WTC11 (cell line): Measurements from ENCODE around the gene PLEKHG5.

Experiments used
- ATF1 ChIP-seq: sonication (generic); formaldehyde crosslinking; IDR thresholded peaks from 2 replicates; pipeline ENCODE4 v1.8.1; 2023; ENCODE audit warnings: mild to moderate bottlenecking, moderate library complexity, missing genetic modification reagents
- CREB1 ChIP-seq: sonication (generic); formaldehyde crosslinking; IDR thresholded peaks from 2 replicates; pipeline ENCODE4 v1.8.0; 2023; ENCODE audit warnings: mild to moderate bottlenecking, missing genetic modification reagents
- NR1H2 ChIP-seq: sonication (generic); formaldehyde crosslinking; IDR thresholded peaks from 2 replicates; pipeline ENCODE4 v1.9.0; 2021; ENCODE audit warnings: mild to moderate bottlenecking, moderate library complexity, missing genetic modification reagents
- NR2C2 ChIP-seq: sonication (generic); formaldehyde crosslinking; IDR thresholded peaks from 2 replicates; pipeline ENCODE4 v1.8.0; 2022; ENCODE audit warnings: mild to moderate bottlenecking, missing genetic modification reagents
- NR3C1 ChIP-seq: sonication (generic); formaldehyde crosslinking; conservative IDR thresholded peaks from 2 replicates; pipeline ENCODE4 v1.8.1; 2023; ENCODE audit warnings: low read depth, mild to moderate bottlenecking, missing genetic modification reagents
- TCF7 ChIP-seq: sonication (generic); formaldehyde crosslinking; IDR thresholded peaks from 2 replicates; pipeline ENCODE4 v1.8.0; 2022; ENCODE audit warnings: mild to moderate bottlenecking, low read depth, missing genetic modification reagents, moderate library complexity
- TEAD4 ChIP-seq: sonication (generic); formaldehyde crosslinking; IDR thresholded peaks from 2 replicates; pipeline ENCODE4 v1.8.0; 2022; ENCODE audit warnings: mild to moderate bottlenecking, missing genetic modification reagents
- ZBTB43 ChIP-seq: sonication (generic); formaldehyde crosslinking; IDR thresholded peaks from 2 replicates; pipeline ENCODE4 v1.8.1; 2023; ENCODE audit warnings: mild to moderate bottlenecking, missing genetic modification reagents
- TF ChIP-seq, protein P1 (sequence below): sonication (generic); formaldehyde crosslinking; IDR thresholded peaks from 2 replicates; pipeline ENCODE4 v1.8.1; 2023; ENCODE audit warnings: mild to moderate bottlenecking, missing genetic modification reagents, borderline replicate concordance
- TF ChIP-seq, protein P2 (sequence below): fragments of 200-600 bp; IDR thresholded peaks from 2 replicates; pipeline ENCODE4 v1.8.0; 2022; ENCODE audit warnings: antibody characterized with exemption
- TF ChIP-seq, protein P3 (sequence below): sonication (generic); formaldehyde crosslinking; IDR thresholded peaks from 2 replicates; pipeline ENCODE4 v1.8.1; 2022; ENCODE audit warnings: mild to moderate bottlenecking, missing genetic modification reagents, moderate library complexity, borderline replicate concordance
- TF ChIP-seq, protein P4 (sequence below): sonication (generic); formaldehyde crosslinking; IDR thresholded peaks from 2 replicates; pipeline ENCODE4 v1.8.0; 2022; ENCODE audit warnings: mild to moderate bottlenecking, missing genetic modification reagents

DNA sequence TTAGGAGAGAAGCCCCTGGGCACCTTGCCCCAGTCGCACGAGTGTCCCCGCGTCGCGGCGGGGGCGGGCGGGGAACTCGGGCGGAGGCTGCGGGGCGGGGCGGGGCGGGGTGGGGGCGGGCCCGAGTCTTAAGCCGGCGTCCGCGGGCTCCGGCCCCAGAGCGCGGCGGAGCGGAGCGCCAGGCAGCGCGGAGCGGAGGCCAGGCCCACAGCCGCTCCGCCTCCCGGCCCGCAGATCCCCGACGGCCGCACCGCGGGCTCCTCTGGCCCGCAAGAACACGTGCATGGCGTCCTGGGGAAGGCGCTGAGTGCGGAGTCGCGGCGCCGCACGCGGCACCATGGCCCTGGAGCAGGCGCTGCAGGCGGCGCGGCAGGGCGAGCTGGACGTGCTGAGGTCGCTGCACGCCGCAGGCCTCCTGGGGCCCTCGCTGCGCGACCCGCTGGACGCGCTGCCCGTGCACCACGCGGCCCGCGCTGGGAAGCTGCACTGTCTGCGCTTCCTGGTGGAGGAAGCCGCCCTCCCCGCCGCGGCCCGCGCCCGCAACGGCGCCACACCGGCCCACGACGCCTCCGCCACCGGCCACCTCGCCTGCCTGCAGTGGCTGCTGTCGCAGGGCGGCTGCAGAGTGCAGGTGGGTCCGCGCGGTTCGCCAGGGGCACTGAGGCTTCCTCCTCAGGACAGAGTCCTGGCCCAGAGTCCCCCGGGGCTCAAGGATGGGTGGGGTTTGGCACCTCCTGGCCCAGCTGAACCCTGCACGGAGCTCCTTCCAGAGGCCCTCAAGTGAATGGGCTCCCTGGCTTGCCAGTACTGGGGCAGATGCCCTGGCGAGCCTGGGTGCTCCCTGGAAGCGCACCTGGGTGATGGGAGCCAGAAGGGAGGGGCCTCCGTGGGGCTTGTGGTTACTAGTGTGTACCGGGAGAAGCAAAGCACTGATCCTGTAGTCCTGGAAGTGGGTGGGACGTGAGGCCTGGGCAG lies 66.6 kb downstream of the PLEKHG5 start, which contains the start of gene ESPN:
- TF ChIP-seq, protein P1, sequence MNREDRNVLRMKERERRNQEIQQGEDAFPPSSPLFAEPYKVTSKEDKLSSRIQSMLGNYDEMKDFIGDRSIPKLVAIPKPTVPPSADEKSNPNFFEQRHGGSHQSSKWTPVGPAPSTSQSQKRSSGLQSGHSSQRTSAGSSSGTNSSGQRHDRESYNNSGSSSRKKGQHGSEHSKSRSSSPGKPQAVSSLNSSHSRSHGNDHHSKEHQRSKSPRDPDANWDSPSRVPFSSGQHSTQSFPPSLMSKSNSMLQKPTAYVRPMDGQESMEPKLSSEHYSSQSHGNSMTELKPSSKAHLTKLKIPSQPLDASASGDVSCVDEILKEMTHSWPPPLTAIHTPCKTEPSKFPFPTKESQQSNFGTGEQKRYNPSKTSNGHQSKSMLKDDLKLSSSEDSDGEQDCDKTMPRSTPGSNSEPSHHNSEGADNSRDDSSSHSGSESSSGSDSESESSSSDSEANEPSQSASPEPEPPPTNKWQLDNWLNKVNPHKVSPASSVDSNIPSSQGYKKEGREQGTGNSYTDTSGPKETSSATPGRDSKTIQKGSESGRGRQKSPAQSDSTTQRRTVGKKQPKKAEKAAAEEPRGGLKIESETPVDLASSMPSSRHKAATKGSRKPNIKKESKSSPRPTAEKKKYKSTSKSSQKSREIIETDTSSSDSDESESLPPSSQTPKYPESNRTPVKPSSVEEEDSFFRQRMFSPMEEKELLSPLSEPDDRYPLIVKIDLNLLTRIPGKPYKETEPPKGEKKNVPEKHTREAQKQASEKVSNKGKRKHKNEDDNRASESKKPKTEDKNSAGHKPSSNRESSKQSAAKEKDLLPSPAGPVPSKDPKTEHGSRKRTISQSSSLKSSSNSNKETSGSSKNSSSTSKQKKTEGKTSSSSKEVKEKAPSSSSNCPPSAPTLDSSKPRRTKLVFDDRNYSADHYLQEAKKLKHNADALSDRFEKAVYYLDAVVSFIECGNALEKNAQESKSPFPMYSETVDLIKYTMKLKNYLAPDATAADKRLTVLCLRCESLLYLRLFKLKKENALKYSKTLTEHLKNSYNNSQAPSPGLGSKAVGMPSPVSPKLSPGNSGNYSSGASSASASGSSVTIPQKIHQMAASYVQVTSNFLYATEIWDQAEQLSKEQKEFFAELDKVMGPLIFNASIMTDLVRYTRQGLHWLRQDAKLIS (CRISPR knock-in tag) = no peak
- TF ChIP-seq, protein P2, sequence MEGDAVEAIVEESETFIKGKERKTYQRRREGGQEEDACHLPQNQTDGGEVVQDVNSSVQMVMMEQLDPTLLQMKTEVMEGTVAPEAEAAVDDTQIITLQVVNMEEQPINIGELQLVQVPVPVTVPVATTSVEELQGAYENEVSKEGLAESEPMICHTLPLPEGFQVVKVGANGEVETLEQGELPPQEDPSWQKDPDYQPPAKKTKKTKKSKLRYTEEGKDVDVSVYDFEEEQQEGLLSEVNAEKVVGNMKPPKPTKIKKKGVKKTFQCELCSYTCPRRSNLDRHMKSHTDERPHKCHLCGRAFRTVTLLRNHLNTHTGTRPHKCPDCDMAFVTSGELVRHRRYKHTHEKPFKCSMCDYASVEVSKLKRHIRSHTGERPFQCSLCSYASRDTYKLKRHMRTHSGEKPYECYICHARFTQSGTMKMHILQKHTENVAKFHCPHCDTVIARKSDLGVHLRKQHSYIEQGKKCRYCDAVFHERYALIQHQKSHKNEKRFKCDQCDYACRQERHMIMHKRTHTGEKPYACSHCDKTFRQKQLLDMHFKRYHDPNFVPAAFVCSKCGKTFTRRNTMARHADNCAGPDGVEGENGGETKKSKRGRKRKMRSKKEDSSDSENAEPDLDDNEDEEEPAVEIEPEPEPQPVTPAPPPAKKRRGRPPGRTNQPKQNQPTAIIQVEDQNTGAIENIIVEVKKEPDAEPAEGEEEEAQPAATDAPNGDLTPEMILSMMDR = no peak
- TF ChIP-seq ATF1 (CRISPR knock-in tag) (no peak), TEAD4 (CRISPR knock-in tag) (no peak), NR1H2 (CRISPR knock-in tag) (no peak), ZBTB43 (CRISPR knock-in tag) (no peak), NR3C1 (no peak), NR2C2 (CRISPR knock-in tag) (no peak), CREB1 (CRISPR knock-in tag) (no peak), TCF7 (no peak)
- TF ChIP-seq, protein P3, sequence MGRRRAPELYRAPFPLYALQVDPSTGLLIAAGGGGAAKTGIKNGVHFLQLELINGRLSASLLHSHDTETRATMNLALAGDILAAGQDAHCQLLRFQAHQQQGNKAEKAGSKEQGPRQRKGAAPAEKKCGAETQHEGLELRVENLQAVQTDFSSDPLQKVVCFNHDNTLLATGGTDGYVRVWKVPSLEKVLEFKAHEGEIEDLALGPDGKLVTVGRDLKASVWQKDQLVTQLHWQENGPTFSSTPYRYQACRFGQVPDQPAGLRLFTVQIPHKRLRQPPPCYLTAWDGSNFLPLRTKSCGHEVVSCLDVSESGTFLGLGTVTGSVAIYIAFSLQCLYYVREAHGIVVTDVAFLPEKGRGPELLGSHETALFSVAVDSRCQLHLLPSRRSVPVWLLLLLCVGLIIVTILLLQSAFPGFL (CRISPR knock-in tag) = no peak
- TF ChIP-seq, protein P4, sequence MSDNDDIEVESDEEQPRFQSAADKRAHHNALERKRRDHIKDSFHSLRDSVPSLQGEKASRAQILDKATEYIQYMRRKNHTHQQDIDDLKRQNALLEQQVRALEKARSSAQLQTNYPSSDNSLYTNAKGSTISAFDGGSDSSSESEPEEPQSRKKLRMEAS (CRISPR knock-in tag) = no peak
